ENCODE results near the gene RIOK1. TPM values are rescaled to one million over a fixed set of nuclear protein-coding genes. Genes with fewer than 3 reads are reported as not detected.
A peak's percentile ranks its signal among the peaks of the same experiment; 100 is the strongest.

The RIOK1 gene
- total RNA-seq, 1 donor from 2014 or later: 24.1 TPM

GRCh38 chr6:7413151-7413823 is 23.7 kb downstream of the RIOK1 start:
- DNase-seq (ENCODE audit: low spot score in 2 of 2, unreplicated experiment in 2 of 2): no peak
- no peaks in the 10 kb centered on the region for H3K27me3 Mint-ChIP-seq (ENCODE audit: low read depth)
- H3K4me1 Mint-ChIP-seq: peaks cover 35% of the 10 kb centered on the region
- no peaks in the 10 kb centered on the region for H3K9me3 Mint-ChIP-seq
- peak overlapping the region; percentile 89 for H3K27ac Mint-ChIP-seq
- H3K4me3 Mint-ChIP-seq: no peak overlapping the region
- peaks cover 37% of the 10 kb centered on the region for H3K36me3 Mint-ChIP-seq
- no peak for TF ChIP-seq CTCF (IDR thresholded peaks at IDR 0.05; ENCODE audit: unreplicated experiment)

GRCh38 chr6:7414811-7415210 is 25.2 kb downstream of the RIOK1 start:
- peaks cover 46% of the 10 kb centered on the region for H3K4me1 Mint-ChIP-seq
- no peak overlapping the region for H3K4me3 Mint-ChIP-seq
- H3K27ac Mint-ChIP-seq: peak overlapping the region; percentile 89
- H3K9me3 Mint-ChIP-seq: no peaks in the 10 kb centered on the region
- peaks cover 34% of the 10 kb centered on the region for H3K36me3 Mint-ChIP-seq
- no peak for DNase-seq (ENCODE audit: low spot score in 2 of 2, unreplicated experiment in 2 of 2)
- H3K27me3 Mint-ChIP-seq (ENCODE audit: low read depth): no peaks in the 10 kb centered on the region
- TF ChIP-seq CTCF (IDR thresholded peaks at IDR 0.05; ENCODE audit: unreplicated experiment): no peak

GRCh38 chr6:7417684-7418083 is 28.1 kb downstream of the RIOK1 start:
- TF ChIP-seq CTCF (IDR thresholded peaks at IDR 0.05; ENCODE audit: unreplicated experiment): no peak
- H3K4me3 Mint-ChIP-seq: no peak overlapping the region
- H3K27me3 Mint-ChIP-seq (ENCODE audit: low read depth): no peaks in the 10 kb centered on the region
- H3K27ac Mint-ChIP-seq: peak overlapping the region; percentile 65
- DNase-seq (ENCODE audit: low spot score in 2 of 2, unreplicated experiment in 2 of 2): no peak
- no peaks in the 10 kb centered on the region for H3K9me3 Mint-ChIP-seq
- H3K36me3 Mint-ChIP-seq: peaks cover 19% of the 10 kb centered on the region
- H3K4me1 Mint-ChIP-seq: peaks cover 57% of the 10 kb centered on the region

- peaks cover 51% of the 10 kb centered on the region for H3K4me1 Mint-ChIP-seq
- TF ChIP-seq CTCF (IDR thresholded peaks at IDR 0.05; ENCODE audit: unreplicated experiment): no peak
- no peaks in the 10 kb centered on the region for H3K9me3 Mint-ChIP-seq
- peak overlapping the region; percentile 65 for H3K27ac Mint-ChIP-seq
- DNase-seq (ENCODE audit: low spot score in 2 of 2, unreplicated experiment in 2 of 2): no peak
- H3K4me3 Mint-ChIP-seq: no peak overlapping the region
- H3K27me3 Mint-ChIP-seq (ENCODE audit: low read depth): no peaks in the 10 kb centered on the region
- H3K36me3 Mint-ChIP-seq: peaks cover 15% of the 10 kb centered on the region
These were observed 28.8 kb downstream of the RIOK1 start for GRCh38 chr6:7418238-7418905.

GRCh38 chr6:7419065-7419464 is 29.5 kb downstream of the RIOK1 start:
- DNase-seq (ENCODE audit: low spot score in 2 of 2, unreplicated experiment in 2 of 2): no peak
- no peak overlapping the region for H3K27ac Mint-ChIP-seq
- TF ChIP-seq CTCF (IDR thresholded peaks at IDR 0.05; ENCODE audit: unreplicated experiment): no peak
- no peaks in the 10 kb centered on the region for H3K27me3 Mint-ChIP-seq (ENCODE audit: low read depth)
- H3K36me3 Mint-ChIP-seq: peaks cover 12% of the 10 kb centered on the region
- peaks cover 44% of the 10 kb centered on the region for H3K4me1 Mint-ChIP-seq
- no peaks in the 10 kb centered on the region for H3K9me3 Mint-ChIP-seq
- H3K4me3 Mint-ChIP-seq: no peak overlapping the region
